ENCODE data around the gene ZMIZ1.
A peak's percentile ranks its signal among the peaks of the same experiment; 100 is the strongest.

The ZMIZ1 gene

DNA sequence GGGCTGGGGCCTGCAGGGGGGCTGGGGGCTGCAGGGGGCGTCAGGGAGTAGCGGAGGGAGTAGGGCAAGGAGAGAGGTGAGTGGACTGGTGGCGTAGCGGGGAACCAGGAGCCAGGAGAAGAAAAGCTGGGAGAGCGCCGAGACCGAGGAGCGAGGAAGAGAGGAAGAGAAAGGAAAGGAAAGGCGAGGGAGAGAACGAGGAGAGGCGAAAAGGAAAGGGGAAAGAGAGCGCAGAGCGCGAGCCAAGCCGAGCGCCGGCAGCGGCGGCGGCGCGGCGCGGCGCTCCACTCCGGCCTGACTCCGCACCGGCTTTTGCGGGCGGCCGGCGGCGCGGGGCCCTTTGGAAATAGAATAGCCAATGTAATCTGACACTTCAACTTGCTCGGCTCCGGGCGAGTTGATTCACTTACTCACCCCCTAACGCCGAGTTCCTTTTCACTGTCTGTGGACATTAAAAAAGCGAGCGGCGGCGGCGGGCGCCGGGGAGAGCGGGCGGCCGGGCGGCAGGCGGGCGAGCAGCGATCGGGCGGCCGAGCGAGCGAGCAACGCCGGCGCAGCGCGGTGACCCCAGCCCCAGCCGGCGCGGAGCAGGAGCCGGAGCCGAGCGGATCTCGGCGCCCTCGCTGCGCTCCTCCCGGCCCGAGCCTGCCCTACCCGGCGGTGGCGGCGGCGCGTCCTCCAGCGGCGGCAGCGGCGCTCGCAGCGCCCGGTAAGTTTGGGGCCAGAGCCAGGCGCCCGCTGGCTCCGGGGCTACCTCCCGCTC, at the start of gene ZMIZ1:
TSS of gene ZMIZ1 (plus strand) at position 405 of the 763 bp plus-strand sequence. CDS start 132,667 bp downstream, outside the sequence.
- peak; percentile 66 for DNase-seq (ENCODE audit: low read depth)

DNA sequence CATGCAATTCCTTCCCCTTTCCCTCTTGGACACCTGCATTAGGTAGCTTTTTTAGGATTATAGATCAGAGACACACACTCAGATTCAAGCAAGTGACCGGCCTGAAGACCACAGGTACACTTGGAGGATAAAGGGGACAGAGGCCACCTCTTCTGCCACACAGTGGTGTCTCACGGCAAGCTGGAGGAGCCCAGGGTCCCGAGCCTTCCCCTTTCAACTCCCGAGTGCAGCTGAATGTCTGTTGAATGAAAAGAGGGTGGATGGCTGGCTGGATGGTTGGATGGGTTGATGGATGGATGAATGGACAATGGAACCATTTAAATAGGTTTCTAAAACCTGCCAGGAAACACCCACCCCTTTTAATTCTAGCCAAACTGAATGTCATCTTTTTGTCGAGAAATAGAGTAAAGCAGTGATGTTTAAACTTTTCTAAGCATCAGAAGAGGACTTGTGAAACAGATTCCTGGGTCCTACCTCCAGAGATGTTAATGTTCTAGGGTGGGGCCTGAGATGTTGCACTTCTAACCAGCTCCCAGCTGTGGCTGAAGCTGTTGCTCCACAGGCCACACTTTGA, 49.2 kb upstream of the ZMIZ1 start:
- no peak for DNase-seq (ENCODE audit: low read depth)

GRCh38 chr10:79020015-79020491, 48.7 kb upstream of the ZMIZ1 start:
- no peak for DNase-seq (ENCODE audit: low read depth)

- no peak for DNase-seq (ENCODE audit: low read depth)
Measured at GRCh38 chr10:79020605-79021004, 48.2 kb upstream of the ZMIZ1 start.

GRCh38 chr10:79021331-79021907, 47.3 kb upstream of the ZMIZ1 start:
- no peak for DNase-seq (ENCODE audit: low read depth)

- no peak for DNase-seq (ENCODE audit: low read depth)
Measured at GRCh38 chr10:79021948-79022499, 46.7 kb upstream of the ZMIZ1 start.

- no peak for DNase-seq (ENCODE audit: low read depth)
Measured at GRCh38 chr10:79022565-79023230, 46.1 kb upstream of the ZMIZ1 start.

- DNase-seq (ENCODE audit: low read depth) = no peak
Measured at GRCh38 chr10:79023240-79024162, 45.3 kb upstream of the ZMIZ1 start.

DNA sequence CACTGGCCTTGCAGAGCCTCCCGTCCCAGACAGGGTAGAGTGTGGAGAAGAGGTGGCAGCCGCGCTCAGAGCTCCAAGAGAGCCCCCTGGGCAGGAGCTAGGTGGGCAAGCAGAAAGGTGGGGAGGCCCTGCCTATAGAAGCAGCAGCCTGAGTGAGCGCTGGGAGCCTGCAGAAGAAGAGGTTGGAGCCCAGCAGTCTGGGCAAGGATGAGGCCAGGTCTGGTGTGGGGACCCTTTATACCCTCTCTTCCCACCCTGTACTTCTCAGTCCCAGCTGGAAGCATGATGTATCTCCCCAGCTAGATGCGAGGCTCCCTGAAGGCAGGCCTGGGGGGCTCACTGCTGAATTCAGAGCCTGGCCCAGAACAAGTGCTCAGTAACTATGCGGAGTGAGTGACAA, 44.5 kb upstream of the ZMIZ1 start:
- no peak for DNase-seq (ENCODE audit: low read depth)

DNA sequence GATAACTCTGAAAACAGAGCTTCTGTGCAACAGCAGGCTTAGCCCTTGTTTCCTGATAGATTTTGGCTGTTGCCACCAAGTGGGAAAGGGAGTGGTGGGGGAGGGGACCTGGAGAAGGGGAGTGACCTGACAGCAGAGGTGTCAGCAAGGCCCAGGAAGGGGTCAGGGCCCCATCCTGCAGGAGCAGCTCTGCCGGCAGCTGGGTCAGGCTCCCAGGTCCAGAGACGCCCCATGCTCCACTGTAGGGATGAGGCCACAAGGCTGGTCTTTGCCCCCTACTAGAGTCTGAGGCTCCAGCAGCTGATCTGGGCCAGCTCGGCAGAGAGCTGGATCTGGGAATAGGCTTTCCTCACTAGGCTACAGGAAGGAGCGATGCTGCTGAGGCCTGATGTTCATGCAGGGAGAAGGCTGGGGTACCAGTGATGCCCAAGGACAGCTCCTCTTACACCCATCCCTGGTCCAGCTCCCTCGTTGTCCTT, 44.0 kb upstream of the ZMIZ1 start:
- DNase-seq (ENCODE audit: low read depth) = no peak

GRCh38 chr10:79025199-79025832, 43.5 kb upstream of the ZMIZ1 start:
- DNase-seq (ENCODE audit: low read depth) = no peak

DNA sequence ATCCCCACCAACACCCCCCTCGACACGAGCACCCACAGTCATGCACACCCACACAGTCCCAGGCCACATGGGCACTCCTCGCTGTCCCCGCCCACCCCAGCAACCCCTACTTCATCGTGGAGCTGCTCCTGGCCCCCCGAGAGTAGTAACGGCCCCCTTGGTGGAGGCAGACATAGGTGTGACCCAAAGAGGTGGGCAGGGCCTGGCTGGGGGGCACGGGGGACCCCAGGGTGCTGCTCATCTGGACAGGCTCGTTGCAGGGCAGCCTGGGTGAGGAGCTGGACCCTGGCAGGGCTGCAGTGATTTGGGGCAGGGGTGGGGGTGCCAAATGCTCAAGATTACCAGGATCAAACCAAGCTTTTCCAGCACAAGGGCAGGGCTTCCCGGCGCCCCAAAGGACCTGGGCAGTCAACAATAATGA, 42.4 kb upstream of the ZMIZ1 start:
- DNase-seq (ENCODE audit: low read depth) = no peak

GRCh38 chr10:79026806-79027146, 42.0 kb upstream of the ZMIZ1 start:
- DNase-seq (ENCODE audit: low read depth) = no peak

GRCh38 chr10:79027147-79028055, 41.4 kb upstream of the ZMIZ1 start:
- no peak for DNase-seq (ENCODE audit: low read depth)

- DNase-seq (ENCODE audit: low read depth) = no peak
Measured at GRCh38 chr10:79028056-79028430, 40.7 kb upstream of the ZMIZ1 start.

DNA sequence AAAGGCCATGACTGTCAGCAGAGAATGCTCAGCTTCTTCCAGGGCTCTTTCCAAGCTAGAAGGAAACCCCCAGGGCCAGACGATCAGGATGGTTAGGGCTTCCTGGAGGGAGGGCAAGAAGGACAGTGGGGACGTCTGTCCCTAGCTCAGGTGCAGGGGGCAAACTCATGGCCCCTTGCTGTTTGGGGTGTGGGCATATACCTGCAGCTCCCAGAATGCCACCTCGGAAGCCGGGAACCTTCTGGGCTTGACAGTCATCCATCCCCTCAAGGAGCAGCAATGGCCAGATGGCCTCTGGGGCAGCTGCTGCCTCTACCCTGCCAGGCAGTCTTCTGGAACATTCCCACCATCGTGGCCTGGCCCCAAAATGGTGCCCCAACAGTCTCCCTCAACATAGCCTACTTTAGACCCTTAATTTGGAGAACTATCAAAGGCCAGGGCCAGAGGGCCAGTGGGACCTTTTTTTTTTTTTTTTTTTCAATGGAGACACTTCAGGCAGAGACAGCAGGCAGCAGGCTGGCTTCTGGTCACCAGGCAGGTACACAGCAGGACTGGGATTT, 40.2 kb upstream of the ZMIZ1 start:
- DNase-seq (ENCODE audit: low read depth) = no peak

- no peak for DNase-seq (ENCODE audit: low read depth)
Measured at GRCh38 chr10:79029478-79030390, 39.0 kb upstream of the ZMIZ1 start.

DNA sequence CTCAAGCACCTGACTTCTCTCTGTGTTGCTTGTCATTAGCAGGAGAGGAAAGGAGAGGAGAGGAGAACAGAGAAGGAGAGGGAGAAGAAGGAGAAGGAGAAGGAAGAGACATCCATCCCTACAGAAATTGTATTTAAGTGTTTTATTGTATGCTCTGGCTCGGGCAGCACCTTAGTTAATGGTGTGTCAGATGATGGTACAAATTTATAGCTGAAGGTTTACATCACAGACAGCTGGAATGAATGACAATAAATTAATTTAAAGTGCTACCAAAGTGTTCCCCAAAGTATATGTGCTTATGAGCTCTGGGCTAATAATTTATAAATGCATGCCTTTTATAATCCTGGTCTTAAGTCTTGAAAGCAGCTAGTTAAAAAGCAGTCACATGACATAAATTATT, 38.1 kb upstream of the ZMIZ1 start:
- DNase-seq (ENCODE audit: low read depth) = no peak
